Subcutaneous adipose tissue (tissue), 4 donors: ENCODE data around the gene RAPGEF2. TPM values are rescaled to one million over a fixed set of nuclear protein-coding genes. Genes with fewer than 3 reads are reported as not detected.

ENCODE experiments used
- total RNA-seq, 4 donors: library from RNA; depleted of rRNA; stranded (reverse); fragments of >200 nt; gene quantifications; one replicate each; pipeline ENCODE4 v1.1.0, GENCODE V29; 2016
- TF ChIP-seq, protein P1 (sequence below): fragments of 450-650 bp; IDR thresholded peaks from one replicate; pipeline ENCODE4 v1.5.1; 2016; ENCODE audit warnings: low read depth, mild to moderate bottlenecking, control low read depth, antibody characterized with exemption, moderate library complexity

Gene RAPGEF2
- total RNA-seq, 4 donors from 2014 or later: 41.2 to 71.8 (median 52.5) TPM

DNA sequence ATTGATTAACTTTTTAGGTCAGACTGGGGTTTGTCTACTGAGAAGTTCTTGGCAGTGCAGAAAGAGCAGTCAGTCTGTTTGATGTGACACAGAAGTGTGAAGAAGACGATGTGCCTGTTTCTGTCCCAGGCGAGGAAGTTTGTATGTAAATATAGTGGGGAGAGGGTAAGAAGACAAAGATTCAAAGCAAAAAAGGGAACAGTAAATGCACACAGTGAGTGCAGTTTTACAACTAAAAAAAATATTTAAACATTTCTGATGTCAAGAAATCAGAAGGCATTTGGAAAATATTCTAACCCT is 264.9 kb downstream of the RAPGEF2 start:
- TF ChIP-seq, protein P1, sequence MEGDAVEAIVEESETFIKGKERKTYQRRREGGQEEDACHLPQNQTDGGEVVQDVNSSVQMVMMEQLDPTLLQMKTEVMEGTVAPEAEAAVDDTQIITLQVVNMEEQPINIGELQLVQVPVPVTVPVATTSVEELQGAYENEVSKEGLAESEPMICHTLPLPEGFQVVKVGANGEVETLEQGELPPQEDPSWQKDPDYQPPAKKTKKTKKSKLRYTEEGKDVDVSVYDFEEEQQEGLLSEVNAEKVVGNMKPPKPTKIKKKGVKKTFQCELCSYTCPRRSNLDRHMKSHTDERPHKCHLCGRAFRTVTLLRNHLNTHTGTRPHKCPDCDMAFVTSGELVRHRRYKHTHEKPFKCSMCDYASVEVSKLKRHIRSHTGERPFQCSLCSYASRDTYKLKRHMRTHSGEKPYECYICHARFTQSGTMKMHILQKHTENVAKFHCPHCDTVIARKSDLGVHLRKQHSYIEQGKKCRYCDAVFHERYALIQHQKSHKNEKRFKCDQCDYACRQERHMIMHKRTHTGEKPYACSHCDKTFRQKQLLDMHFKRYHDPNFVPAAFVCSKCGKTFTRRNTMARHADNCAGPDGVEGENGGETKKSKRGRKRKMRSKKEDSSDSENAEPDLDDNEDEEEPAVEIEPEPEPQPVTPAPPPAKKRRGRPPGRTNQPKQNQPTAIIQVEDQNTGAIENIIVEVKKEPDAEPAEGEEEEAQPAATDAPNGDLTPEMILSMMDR: no peak

DNA sequence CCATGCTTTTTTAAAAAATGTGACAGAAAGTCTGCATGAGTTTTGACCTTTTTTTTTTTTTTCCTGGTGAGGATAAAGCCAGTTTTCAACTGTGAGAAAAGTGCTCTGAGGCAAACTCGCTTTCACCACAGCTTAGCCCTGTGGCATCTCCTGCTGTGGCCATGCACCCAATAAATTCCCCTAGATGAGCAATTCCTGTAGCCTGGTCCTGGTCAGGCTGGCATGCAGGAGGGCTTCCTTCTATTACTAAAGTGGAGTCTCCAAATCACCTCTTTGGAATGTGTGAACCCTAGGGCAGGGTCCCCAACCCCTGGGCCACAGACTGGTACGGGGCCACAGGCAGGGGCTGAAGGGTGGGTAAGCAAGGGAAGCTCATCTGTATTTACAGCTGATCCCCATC is 265.4 kb downstream of the RAPGEF2 start:
- TF ChIP-seq, protein P1: no peak

GRCh38 chr4:159369256-159369655 is 266.4 kb downstream of the RAPGEF2 start:
- TF ChIP-seq, protein P1: no peak

GRCh38 chr4:159370286-159370685 is 267.4 kb downstream of the RAPGEF2 start:
- TF ChIP-seq, protein P1: no peak

DNA sequence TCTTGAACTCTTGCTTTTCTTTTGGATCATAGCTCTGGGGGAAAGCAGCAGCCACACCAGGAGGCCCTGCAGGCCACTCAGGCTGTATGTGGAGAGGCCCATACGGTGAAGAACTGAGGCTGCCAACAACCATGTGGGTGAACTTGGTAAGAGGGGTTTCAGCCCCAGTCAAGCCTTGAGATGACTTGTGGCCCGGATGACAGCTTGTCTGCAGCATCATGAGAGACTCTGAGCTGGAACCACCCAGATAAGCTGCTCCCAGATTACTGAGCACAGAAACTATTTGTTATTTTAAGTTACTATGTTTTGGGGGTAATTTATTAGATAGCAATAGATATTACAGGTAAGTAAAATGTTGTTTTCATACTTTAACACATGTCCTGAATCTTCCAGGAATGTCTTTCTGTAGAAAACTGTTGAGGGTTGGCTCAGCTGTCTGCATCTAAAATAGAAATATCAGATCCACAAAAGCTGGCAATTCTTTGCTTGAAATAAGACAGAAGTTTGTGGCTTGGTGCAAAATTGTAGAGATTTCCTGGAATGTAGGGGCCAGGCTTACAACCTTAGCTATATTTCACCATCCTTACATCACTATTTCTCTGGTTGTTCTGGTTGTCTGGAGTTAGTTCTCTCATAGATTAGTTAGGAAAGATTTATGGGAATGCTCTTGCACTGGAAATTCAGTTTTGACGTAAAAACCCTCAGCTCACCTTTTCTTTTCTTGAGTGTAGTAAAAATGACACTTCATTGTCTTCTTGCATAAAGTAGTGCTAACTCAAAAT is 272.1 kb downstream of the RAPGEF2 start:
- TF ChIP-seq, protein P1: no peak

DNA sequence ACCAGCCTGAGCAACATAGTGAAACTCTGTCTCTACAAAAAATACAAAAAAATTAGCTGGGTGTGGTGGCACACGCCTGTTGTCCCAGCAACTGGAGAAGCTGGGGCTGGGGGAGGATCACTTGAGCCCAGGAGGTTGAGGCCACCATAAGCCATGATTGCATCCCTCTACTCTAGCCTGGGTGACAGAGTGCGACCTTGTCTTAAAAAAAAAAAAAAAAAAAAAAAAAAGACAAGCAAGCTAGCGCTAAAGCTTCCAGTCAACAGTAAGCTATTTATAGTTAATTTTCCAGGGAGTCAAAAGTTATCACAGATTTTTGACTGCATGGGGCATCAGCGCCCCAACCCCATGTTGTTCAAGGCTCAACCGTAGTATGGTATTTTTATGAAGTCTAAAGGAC is 273.4 kb downstream of the RAPGEF2 start:
- TF ChIP-seq, protein P1: no peak

DNA sequence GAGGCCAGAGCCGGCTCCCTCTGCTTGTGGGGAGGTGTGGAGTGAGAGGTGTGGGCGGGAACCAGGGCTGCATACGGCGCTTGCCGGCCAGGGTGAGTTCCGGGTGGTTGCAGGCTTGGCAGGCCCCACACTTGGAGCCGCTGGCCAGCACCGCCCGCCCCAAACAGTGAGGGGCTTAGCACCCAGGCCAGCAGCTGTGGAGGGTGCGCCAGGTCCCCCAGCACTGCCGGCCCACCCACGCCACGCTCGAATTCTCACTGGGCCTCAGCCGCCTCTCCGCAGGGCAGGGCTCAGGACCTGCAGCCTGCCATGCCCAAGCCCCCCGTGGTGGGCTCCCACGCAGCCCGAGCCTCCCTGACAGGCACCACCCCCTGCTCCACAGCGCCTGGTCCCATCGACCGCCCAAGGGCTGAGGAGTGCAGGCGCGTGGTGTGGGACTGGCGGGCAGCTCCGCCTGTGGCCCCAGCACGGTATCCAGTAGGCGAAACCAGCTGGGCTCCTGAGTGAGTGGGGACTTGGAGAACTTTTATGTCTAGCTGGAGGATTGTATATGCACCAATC is 275.3 kb downstream of the RAPGEF2 start:
- TF ChIP-seq, protein P1: no peak
